AG09309 (cell line): ENCODE data around the gene TMEM89.

Experiments used
- DNase-seq: peaks from one replicate; pipeline ENCODE4 v3.0.0-alpha.2; 2010; ENCODE audit warnings: low read depth
- H3K4me3 ChIP-seq: 2 replicates; pipeline ENCODE4 v1.5.1; 2011; ENCODE audit warnings: mild to moderate bottlenecking, low read depth, low read length, moderate library complexity; ENCODE audit not compliant: control insufficient read depth
- CTCF ChIP-seq: IDR thresholded peaks from 2 replicates; pipeline ENCODE4 v1.5.1; 2011; ENCODE audit warnings: mild to moderate bottlenecking, low read depth, low read length, inconsistent platforms; ENCODE audit not compliant: insufficient read depth, control insufficient read depth; ENCODE audit errors: missing control alignments

Gene TMEM89

GRCh38 chr3:48634661-48635221, 13.2 kb upstream of the TMEM89 start:
- DNase-seq = no peak
- TF ChIP-seq CTCF = no peak
- H3K4me3 ChIP-seq = peak overlapping the region; percentile 92

DNA sequence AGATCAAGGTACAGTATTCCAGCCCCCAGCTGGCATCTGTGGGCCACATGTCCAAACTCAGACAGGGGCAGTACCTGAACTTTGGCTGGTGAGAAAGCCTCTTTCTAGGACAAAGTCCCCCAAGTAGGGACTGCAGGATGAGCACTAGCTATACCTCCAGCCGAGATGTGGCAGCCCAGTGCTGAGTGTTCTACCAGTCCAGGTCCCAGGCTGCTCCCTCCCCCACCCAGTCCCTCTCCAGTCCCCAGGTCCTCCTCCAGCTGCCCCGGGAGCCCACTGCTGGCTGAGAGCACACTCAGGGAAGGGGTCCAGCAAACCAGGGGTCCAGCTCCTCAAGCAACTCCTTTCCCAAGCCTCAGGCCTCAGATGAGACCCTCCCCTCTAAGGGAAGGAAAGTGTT, 12.2 kb upstream of the TMEM89 start:
- no peak for DNase-seq
- no peak overlapping the region; the same call in 1 of the 2 replicates for H3K4me3 ChIP-seq
- no peak for TF ChIP-seq CTCF

DNA sequence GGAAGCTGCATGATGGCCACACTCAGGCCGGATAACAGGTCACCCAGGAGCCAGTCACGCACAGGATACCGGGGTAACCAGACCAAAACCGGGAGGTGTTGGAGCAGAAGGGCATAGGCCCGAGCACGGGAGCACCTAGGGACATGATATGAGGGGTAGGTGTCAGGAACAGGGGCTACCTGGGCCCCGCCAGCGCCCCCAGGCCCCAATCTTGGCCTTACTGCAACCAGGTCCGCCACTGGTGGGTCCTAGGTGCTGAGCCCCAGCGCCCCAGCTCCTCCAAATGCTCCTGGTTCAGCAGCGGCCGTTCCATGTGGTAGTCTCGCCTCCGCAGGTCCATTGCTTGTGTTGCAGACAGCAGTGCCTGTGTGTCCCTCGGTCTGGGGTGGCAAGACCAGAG, 11.7 kb upstream of the TMEM89 start:
- no peak overlapping the region for H3K4me3 ChIP-seq
- no peak for TF ChIP-seq CTCF
- DNase-seq = no peak

DNA sequence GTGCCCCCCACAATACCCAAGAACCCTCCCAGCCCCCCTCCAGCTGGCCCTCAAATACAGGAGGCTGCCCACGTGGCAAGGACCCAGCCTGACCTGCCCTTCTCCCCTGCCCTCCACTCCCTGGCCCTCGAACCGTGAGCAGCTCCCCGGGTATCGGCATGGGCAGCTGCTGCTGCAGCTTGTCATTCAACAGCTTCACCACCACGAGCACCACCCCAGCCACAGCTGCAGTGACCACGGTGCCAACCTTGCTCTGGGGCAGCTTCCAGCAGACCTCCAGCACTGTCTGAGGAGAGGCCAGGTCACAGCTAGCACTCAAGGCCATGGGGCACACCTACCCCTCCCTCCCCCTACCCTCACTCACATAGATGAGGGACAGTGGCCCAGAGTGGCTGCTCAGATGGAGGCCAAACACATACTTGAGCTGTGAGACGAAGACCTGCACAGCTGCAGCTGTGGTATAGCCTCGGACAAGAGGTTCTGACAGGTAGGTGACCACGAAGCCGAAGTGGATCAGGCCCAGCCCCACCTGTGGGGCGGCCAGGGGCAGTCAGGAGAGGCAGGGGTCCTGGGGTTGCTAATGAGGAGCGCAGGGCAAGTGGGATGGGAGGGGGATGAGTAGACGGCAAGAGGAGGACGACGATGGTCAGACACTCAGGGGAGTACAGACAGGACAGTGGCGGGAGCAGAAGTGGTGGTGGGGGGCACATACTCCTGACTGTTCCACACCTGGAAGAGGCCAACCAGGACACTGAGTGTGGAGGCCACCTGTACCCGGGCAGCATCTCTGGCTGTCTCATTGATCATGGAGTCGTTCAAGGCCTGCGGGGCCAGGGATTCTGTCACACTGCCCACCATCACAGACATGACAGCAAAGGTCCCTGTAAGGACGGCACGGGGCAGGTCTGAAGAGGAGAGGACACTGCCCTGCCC, 10.2 kb upstream of the TMEM89 start:
- TF ChIP-seq CTCF = no peak

GRCh38 chr3:48630833-48631232, 9.3 kb upstream of the TMEM89 start:
- DNase-seq = no peak
- H3K4me3 ChIP-seq = no peak overlapping the region
- TF ChIP-seq CTCF = no peak

More for the DNA sequence above, 10.2 kb upstream of the TMEM89 start:
- no peak overlapping the region for H3K4me3 ChIP-seq
- no peak for DNase-seq

- DNase-seq = no peak
- H3K4me3 ChIP-seq = no peak overlapping the region
- no peak for TF ChIP-seq CTCF
These were observed 8.8 kb upstream of the TMEM89 start for GRCh38 chr3:48630407-48630806.
